K562 (cell line): ENCODE measurements around the gene SPATA2L. TPM values are rescaled to one million over a fixed set of nuclear protein-coding genes. Genes with fewer than 3 reads are reported as not detected.
A peak's percentile ranks its signal among the peaks of the same experiment; 100 is the strongest.

Experiments used
- BMI1 ChIP-seq: fragments of 150-350 bp; IDR thresholded peaks from 2 replicates; pipeline ENCODE4 v1.6.1; 2014; ENCODE audit warnings: low read length
- BRF1 ChIP-seq: IDR thresholded peaks from 3 replicates; pipeline ENCODE4 v1.6.1; 2011; ENCODE audit warnings: borderline replicate concordance, mild to moderate bottlenecking; ENCODE audit not compliant: insufficient read length; ENCODE audit errors: extremely low read depth
- CGGBP1 ChIP-seq: fragments of 250-450 bp; sonication (Bioruptor Pico); IDR thresholded peaks from 2 replicates; pipeline ENCODE4 v1.9.0; 2021; ENCODE audit warnings: mild to moderate bottlenecking
- CREB3L1 ChIP-seq: fragments of 450-650 bp; IDR thresholded peaks from 2 replicates; pipeline ENCODE4 v1.6.1; 2014; ENCODE audit warnings: low read depth, mild to moderate bottlenecking, moderate library complexity, borderline replicate concordance
- CTCFL ChIP-seq: IDR thresholded peaks from 2 replicates; pipeline ENCODE4 v1.6.1; 2011; ENCODE audit warnings: borderline replicate concordance, low read depth, mild to moderate bottlenecking, moderate library complexity, low read length; ENCODE audit not compliant: insufficient read depth, poor library complexity, severe bottlenecking
- FOXP1 ChIP-seq: sonication (generic); formaldehyde crosslinking; IDR thresholded peaks from 2 replicates; pipeline ENCODE4 v1.8.0; 2022; ENCODE audit warnings: mild to moderate bottlenecking, missing genetic modification reagents
- GTF2F1 ChIP-seq: IDR thresholded peaks from 2 replicates; pipeline ENCODE4 v1.6.1; 2011; ENCODE audit warnings: low read depth, low read length, improper control_type of control experiment
- LARP7 ChIP-seq: fragments of 450-650 bp; IDR thresholded peaks from 2 replicates; pipeline ENCODE4 v1.6.1; 2016
- MECOM ChIP-seq: fragments of 250-450 bp; sonication (Bioruptor Pico); IDR thresholded peaks from 2 replicates; pipeline ENCODE4 v1.8.0; 2022; ENCODE audit warnings: inconsistent platforms
- NR2C2 ChIP-seq, 2 experiments: fragments of 200-800 bp in 1 of 2; sonication (Bioruptor generic) in 1 of 2; sonication (generic) in 1 of 2; formaldehyde crosslinking in 1 of 2; IDR thresholded peaks; 2 replicates each; pipeline versions ENCODE4 v1.6.1 to v1.8.0; 2016 to 2022; ENCODE audit warnings: mild to moderate bottlenecking in 1 of 2, missing compliant biosample characterization in 1 of 2, missing genetic modification characterization in 1 of 2, missing genetic modification reagents in 1 of 2
- PCBP1 ChIP-seq: fragments of 200-400 bp; formaldehyde crosslinking; IDR thresholded peaks from 2 replicates; pipeline ENCODE4 v1.6.1; 2018; ENCODE audit warnings: mild to moderate bottlenecking, low read depth, low read length; ENCODE audit not compliant: poor library complexity, severe bottlenecking
- POLR3A ChIP-seq: IDR thresholded peaks from 2 replicates; pipeline ENCODE4 v1.6.1; 2011; ENCODE audit warnings: borderline replicate concordance, mild to moderate bottlenecking, moderate library complexity; ENCODE audit not compliant: insufficient read length, insufficient read depth; ENCODE audit errors: extremely low read depth
- RAD51 ChIP-seq: fragments of 450-650 bp; IDR thresholded peaks from 2 replicates; pipeline ENCODE4 v1.7.1; 2016; ENCODE audit warnings: low read depth, mild to moderate bottlenecking, borderline replicate concordance
- SAFB ChIP-seq: fragments of 200-400 bp; formaldehyde crosslinking; IDR thresholded peaks from 2 replicates; pipeline ENCODE4 v1.6.1; 2017; ENCODE audit warnings: low read depth, low read length, borderline replicate concordance
- TEAD2 ChIP-seq: fragments of 450-650 bp; IDR thresholded peaks from 2 replicates; pipeline ENCODE4 v1.6.1; 2016; ENCODE audit warnings: missing genetic modification characterization, control low read depth, missing compliant biosample characterization
- ZBTB49 ChIP-seq: sonication (generic); formaldehyde crosslinking; IDR thresholded peaks from 2 replicates; pipeline ENCODE4 v1.8.0; 2022; ENCODE audit warnings: missing genetic modification reagents, mild to moderate bottlenecking, borderline replicate concordance
- ZZZ3 ChIP-seq: fragments of 450-650 bp; IDR thresholded peaks from 2 replicates; pipeline ENCODE4 v1.6.1; 2016; ENCODE audit warnings: antibody characterized with exemption, mild to moderate bottlenecking, moderate library complexity
- polyA plus RNA-seq, 8 experiments: library from polyadenylated mRNA; depleted of rRNA in 4 of 8; stranded (reverse) in 5 of 8; unstranded in 3 of 8; fragments of >200 nt; fragmentation: Nextera tagmentation in 2 of 8; fragmentation: Illumina TruSeq in 1 of 8; extraction: Ambion mirVana in 2 of 8; extraction: Trizol in 1 of 8; gene quantifications; 2 replicates each; pipeline versions ENCODE4 v1.2.1 to v1.2.3, GENCODE V29; 2011 to 2014; ENCODE audit warnings: inconsistent platforms in 1 of 8, missing spikeins in 1 of 8
- total RNA-seq, 7 experiments: library from RNA; depleted of rRNA in 6 of 7; stranded (reverse); fragments of >200 nt in 6 of 7; fragmentation: Illumina TruSeq in 2 of 7; extraction: Trizol in 2 of 7; gene quantifications; 2 replicates each; pipeline versions ENCODE4 v1.2.1 to v1.2.3, GENCODE V29; 2011 to 2021; ENCODE audit warnings: low replicate concordance in 1 of 7

Gene SPATA2L
- total and polyA plus RNA-seq, 9 of the 15 experiments (the other 6 are each of a cell fraction or from before 2014, with no cell fraction given), result 0.13 to 19.2 (median 4.8) TPM; not detected in 1

- TF ChIP-seq ZBTB49 (CRISPR knock-in tag) (no peak), CTCFL (no peak), GTF2F1 (no peak), CGGBP1 (CRISPR knock-in tag) (no peak), PCBP1 (peak; percentile 16), MECOM (CRISPR knock-in tag) (no peak), FOXP1 (CRISPR knock-in tag) (peak; percentile 44; the same call in 1 of the 2 replicates), BMI1 (no peak), POLR3A (no peak), CREB3L1 (no peak), BRF1 (no peak), RAD51 (no peak), TEAD2 (tag) (no peak), SAFB (peak; percentile 78), LARP7 (no peak), ZZZ3 (no peak), NR2C2 (CRISPR knock-in tag; IDR thresholded peaks at IDR 0.05) (no peak), NR2C2 (tag; IDR thresholded peaks at IDR 0.05) (peak; percentile 51; the same call in 1 of the 2 replicates)
Measured at GRCh38 chr16:89721546-89722391, 20.3 kb upstream of the SPATA2L start (continued).
